Muscle of leg (tissue), 16 donors: ENCODE results near the gene FMO1. TPM values are rescaled to one million over a fixed set of nuclear protein-coding genes. Genes with fewer than 3 reads are reported as not detected.

Source experiments
- DNase-seq: peaks from one replicate; pipeline ENCODE4 v3.0.0; 2013
- H3K27ac ChIP-seq: one replicate; pipeline ENCODE4 v1.5.1; 2013; ENCODE audit warnings: mild to moderate bottlenecking, low read length, control low read depth
- H3K27me3 ChIP-seq: one replicate; pipeline ENCODE4 v1.6.1; 2013; ENCODE audit warnings: low read length; ENCODE audit not compliant: control insufficient read depth, insufficient read depth
- H3K36me3 ChIP-seq: one replicate; pipeline ENCODE4 v1.6.1; 2013; ENCODE audit warnings: low read length; ENCODE audit not compliant: control insufficient read depth, insufficient read depth
- H3K4me1 ChIP-seq: one replicate; pipeline ENCODE4 v1.6.1; 2013; ENCODE audit warnings: low read length; ENCODE audit not compliant: control insufficient read depth, insufficient read depth
- H3K4me3 ChIP-seq: one replicate; pipeline ENCODE4 v1.5.1; 2013; ENCODE audit warnings: low read length, control low read depth
- H3K9me3 ChIP-seq: replicated peaks from 2 replicates; pipeline ENCODE4 v1.6.1; 2013; ENCODE audit warnings: low read depth, low read length; ENCODE audit not compliant: control insufficient read depth
- WGBS: methylation state at CpG from one replicate; pipeline ENCODE4 v1.1.5; 2013; ENCODE audit warnings: missing lambda C conversion rate; ENCODE audit not compliant: insufficient coverage; 5-methylcytosine and 5-hydroxymethylcytosine counted together
- long read RNA-seq, 11 donors: transcript quantifications; one replicate each; lab custom pipeline, GENCODE V29; 2026
- polyA plus RNA-seq, 8 donors: library from polyadenylated mRNA; unstranded; fragments of 120-200 nt; gene quantifications; one replicate each; pipeline versions ENCODE4 v1.2.1 to v1.2.3, GENCODE V29; 2013; ENCODE audit warnings: inconsistent platforms in 1 of 8, low replicate concordance in 1 of 8; ENCODE audit not compliant: insufficient read length in 8 of 8, insufficient read depth in 1 of 8
- total RNA-seq: library from RNA; stranded (reverse); fragments of 120-200 nt; gene quantifications from one replicate; pipeline ENCODE4 v1.2.4, GENCODE V29; 2013

FMO1 gene
- total RNA-seq (8.3 TPM), polyA plus RNA-seq (10 to 100 TPM in 1 of 8 donors, 1 to 10 TPM in 7; 2.6 to 10.1 (median 7.3) TPM)
- long read RNA-seq, donor 1, partial matches to known transcripts, result 0 of 1 reads
- long read RNA-seq, donor 1, other reads (novel, unspliced or antisense), result 0 of 1 reads
- long read RNA-seq, donor 2, result 0 reads
- long read RNA-seq, donor 3, partial matches to known transcripts, result 0 of 2 reads
- long read RNA-seq, donor 3, other reads (novel, unspliced or antisense), result 0 of 2 reads
- long read RNA-seq, donor 4, partial matches to known transcripts, result 0 of 1 reads
- long read RNA-seq, donor 4, other reads (novel, unspliced or antisense), result 0 of 1 reads
- long read RNA-seq, donor 5, partial matches to known transcripts, result 0 of 2 reads
- long read RNA-seq, donor 5, other reads (novel, unspliced or antisense), result 0 of 2 reads
- long read RNA-seq, donor 6, partial matches to known transcripts, result 0 of 2 reads
- long read RNA-seq, donor 6, other reads (novel, unspliced or antisense), result 0 of 2 reads
- long read RNA-seq, donor 7, partial matches to known transcripts, result 0 of 4 reads
- long read RNA-seq, donor 7, other reads (novel, unspliced or antisense), result 0 of 4 reads
- long read RNA-seq, donor 8, partial matches to known transcripts, result 0 of 1 reads
- long read RNA-seq, donor 8, other reads (novel, unspliced or antisense), result 0 of 1 reads
- long read RNA-seq, donor 9, partial matches to known transcripts, result 0 of 1 reads
- long read RNA-seq, donor 9, other reads (novel, unspliced or antisense), result 0 of 1 reads
- long read RNA-seq, donor 10, partial matches to known transcripts, result 0 of 3 reads
- long read RNA-seq, donor 10, other reads (novel, unspliced or antisense), result 0 of 3 reads
- long read RNA-seq, donor 11, partial matches to known transcripts, result 0 of 1 reads
- long read RNA-seq, donor 11, other reads (novel, unspliced or antisense), result 0 of 1 reads

DNA sequence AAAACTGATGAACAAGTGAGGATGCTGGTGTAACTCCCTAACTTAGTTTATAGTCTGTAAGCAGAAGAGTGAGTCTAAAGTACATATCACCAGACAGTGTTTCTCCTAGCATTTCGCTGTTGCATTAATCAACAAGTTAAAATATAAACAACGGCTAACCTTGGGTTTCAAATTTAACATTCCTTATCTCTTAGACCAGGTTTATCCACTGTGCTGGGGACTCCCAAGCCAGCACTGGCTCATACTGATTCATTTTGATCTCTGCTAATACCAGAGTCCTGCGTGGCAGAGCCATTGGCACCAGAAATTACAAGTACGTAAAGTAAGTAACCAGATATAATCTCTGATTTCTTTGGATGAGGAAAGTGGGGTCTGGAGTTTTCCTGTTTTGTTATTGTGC lies at the start of gene FMO1:
Gene FMO1 (plus strand): TSS at position 193 of the 400 bp plus-strand sequence. CDS start 9,594 bp downstream, outside the sequence.
- Histone ChIP-seq H3K27ac (no peak within 1 kb of the TSS), H3K27me3 (peaks cover 9% of the 10 kb centered on the region), H3K4me3 (no peak within 1 kb of the TSS), H3K4me1 (peaks cover 7% of the 10 kb centered on the region), H3K9me3 (no peaks in the 10 kb centered on the region), H3K36me3 (no peaks in the 10 kb centered on the region)
- no peak for DNase-seq
- 88% methylated on average over 2 of the region's 4 CpGs for WGBS

DNA sequence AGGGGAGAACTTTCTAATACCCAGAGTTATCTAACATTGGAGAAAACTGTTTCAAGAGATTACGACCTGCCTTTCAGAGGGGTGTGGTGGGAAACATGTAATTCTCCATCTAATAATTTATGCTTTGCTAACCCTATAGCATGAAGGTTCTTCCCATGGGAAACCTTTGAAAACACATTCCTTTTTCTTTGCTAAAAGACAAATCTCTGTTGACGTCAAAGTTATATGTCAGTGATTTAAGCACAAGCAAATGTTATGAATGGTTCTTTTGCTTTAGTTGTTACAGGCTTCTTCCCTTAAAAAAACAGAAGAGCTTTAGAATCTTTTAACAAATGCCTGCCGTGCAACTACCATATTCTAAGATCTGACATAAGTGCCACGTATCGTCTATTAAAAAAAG lies 44.0 kb upstream of the FMO1 start:
- Histone ChIP-seq H3K4me3 (no peak overlapping the region), H3K27ac (no peak overlapping the region), H3K27me3 (no peaks in the 10 kb centered on the region), H3K9me3 (no peaks in the 10 kb centered on the region), H3K36me3 (no peaks in the 10 kb centered on the region), H3K4me1 (no peaks in the 10 kb centered on the region)
- 70% methylated on average over 2 of the region's 5 CpGs for WGBS
- no peak for DNase-seq

GRCh38 chr1:171206204-171206977 lies 41.9 kb upstream of the FMO1 start:
- H3K27ac ChIP-seq, result no peak overlapping the region
- DNase-seq, result no peak

DNA sequence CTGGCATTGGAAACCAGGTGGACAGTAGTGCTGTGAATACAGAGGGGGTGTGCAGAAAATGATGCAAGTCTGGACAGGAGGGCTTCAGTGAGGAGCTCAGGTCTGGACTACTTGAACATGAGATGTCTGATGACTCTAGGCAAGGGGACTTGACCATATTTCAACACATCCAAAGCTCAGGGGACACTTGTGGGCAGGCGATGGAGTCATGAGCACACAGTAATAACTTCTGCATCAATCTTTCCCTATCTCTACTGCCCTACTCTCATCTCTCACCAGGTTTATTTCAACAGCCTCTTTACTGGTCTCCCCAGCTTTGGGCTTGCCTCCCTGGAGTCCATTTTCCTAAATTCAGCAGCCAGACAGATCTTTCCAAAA lies 41.3 kb upstream of the FMO1 start:
- Histone ChIP-seq H3K4me1 (no peaks in the 10 kb centered on the region), H3K27ac (no peak overlapping the region), H3K9me3 (no peaks in the 10 kb centered on the region), H3K27me3 (no peaks in the 10 kb centered on the region), H3K4me3 (no peak overlapping the region), H3K36me3 (no peaks in the 10 kb centered on the region)
- DNase-seq, result no peak
- 73% methylated on average over 1 of the region's 1 CpG for WGBS

More at GRCh38 chr1:171206204-171206977, 41.9 kb upstream of the FMO1 start:
- H3K4me3 ChIP-seq, result no peak overlapping the region
- H3K36me3 ChIP-seq, result no peaks in the 10 kb centered on the region
- no peaks in the 10 kb centered on the region for H3K9me3 ChIP-seq
- no peaks in the 10 kb centered on the region for H3K27me3 ChIP-seq
- no peaks in the 10 kb centered on the region for H3K4me1 ChIP-seq
- 63% methylated on average over 2 of the region's 3 CpGs for WGBS

- WGBS, result no CpG with 5 or more reads among the region's 2 CpGs
- no peaks in the 10 kb centered on the region for H3K4me1 ChIP-seq
- H3K27ac ChIP-seq, result no peak overlapping the region
- H3K4me3 ChIP-seq, result no peak overlapping the region
- H3K9me3 ChIP-seq, result no peaks in the 10 kb centered on the region
- DNase-seq, result no peak
- no peaks in the 10 kb centered on the region for H3K27me3 ChIP-seq
- no peaks in the 10 kb centered on the region for H3K36me3 ChIP-seq
These were observed 40.9 kb upstream of the FMO1 start for GRCh38 chr1:171207377-171207776.

DNA sequence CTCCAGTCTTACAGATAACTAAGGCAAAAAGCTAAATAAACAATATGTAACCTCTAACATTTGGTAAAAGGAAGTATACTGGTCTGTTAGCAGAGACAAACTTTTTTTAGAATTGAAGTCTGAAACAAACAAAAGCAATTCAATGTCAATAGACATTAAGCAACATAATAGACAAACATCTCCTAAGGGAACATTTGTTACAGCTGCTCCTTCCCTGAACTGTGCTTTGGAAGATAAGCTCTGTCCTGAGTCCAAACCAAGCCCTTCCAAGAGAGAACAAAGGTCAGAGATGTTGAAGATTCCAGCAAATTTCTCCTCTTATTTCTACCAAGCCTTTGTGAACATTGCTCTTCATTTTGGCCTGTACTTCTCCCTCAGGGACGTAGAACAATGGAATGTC lies 37.9 kb upstream of the FMO1 start:
- whole genome bisulfite sequencing, result no CpG with 5 or more reads among the region's 1 CpG
- DNase-seq, result peak; percentile 96

DNA sequence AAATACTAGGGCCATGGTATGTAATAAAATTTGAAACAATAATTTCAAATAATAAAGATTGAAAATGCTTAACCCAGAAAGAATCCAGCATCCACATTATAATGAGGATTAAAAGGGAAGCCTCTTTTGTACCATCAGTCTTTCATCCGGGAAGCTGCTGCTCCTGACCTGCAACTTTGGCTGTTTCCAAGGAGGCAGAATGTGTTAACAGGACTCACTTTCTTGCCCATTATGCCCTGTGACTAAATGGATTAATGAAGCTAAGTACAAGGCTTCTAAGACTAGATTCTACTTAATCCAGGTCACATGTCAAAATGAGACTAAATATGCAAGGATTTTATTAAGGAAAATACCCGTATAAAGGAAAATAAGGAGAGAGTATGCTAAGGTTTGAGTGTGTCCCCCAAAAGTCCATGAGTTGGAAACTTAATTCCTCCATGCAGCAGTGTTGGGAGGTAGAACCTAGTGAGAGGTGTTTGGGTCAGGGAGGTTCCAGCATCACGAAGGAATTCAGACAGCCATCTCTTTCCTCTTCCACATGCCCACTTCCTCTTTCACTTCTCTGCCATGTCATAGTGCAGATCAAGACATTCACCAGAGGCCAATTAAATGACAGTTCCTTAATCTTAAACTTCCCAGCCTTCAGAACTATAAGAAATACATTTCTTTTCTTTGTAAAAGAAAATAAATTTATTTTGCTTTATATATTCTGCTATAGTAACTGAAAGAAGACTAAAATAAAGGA lies 35.5 kb upstream of the FMO1 start:
- Histone ChIP-seq H3K4me1 (peaks cover 2% of the 10 kb centered on the region), H3K9me3 (no peaks in the 10 kb centered on the region), H3K4me3 (no peak overlapping the region), H3K27me3 (no peaks in the 10 kb centered on the region), H3K36me3 (no peaks in the 10 kb centered on the region), H3K27ac (no peak overlapping the region)
- WGBS, result no CpG with 5 or more reads among the region's 3 CpGs
- DNase-seq, result no peak

More for the DNA sequence above, 37.9 kb upstream of the FMO1 start:
- Histone ChIP-seq H3K4me1 (peaks cover 2% of the 10 kb centered on the region), H3K9me3 (no peaks in the 10 kb centered on the region), H3K27me3 (no peaks in the 10 kb centered on the region), H3K4me3 (no peak overlapping the region), H3K36me3 (no peaks in the 10 kb centered on the region), H3K27ac (peak overlapping the region; percentile 25)

DNA sequence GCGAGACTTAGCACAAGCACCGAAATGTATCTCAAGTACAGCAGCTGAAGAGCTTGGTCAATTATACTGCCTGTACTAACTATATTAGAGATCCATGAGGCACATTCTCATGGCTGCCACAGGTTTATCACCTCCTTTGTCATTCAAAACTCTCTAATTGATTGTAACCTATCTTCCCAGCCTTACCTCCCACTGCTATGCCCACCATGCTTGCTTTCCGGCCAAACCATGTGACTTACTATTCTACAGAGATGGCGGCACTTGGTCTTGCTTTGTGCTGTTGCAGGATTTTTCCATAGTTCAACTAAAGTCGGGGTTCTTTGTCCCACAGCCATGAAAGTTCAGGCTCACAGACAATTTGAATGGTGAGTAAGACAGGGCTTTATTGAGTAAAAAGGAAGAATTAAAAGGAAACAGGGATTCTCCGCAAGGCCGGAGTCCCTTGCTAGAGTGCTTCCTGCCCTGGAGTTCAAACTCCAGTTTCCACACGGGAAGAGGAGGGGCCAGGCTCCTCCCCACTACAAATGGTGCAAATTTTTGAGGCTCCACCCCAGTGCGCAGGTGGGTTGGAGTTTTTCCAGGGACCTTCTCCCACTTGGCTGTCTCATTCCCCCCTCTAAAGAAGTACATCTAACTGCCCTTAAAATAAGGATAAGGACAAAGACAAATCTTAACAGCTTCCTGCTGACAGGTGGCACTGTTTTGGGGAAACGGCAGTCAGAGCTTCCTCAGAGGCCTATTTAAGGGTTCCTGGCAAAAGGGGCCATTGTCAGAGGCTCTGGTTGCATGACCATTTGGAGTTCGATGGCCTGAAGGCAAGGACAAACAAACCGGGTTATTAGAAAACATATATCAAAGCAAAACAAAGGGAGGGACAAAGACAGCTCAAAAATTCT lies 34.5 kb upstream of the FMO1 start:
- H3K27ac ChIP-seq, result no peak overlapping the region
- H3K36me3 ChIP-seq, result no peaks in the 10 kb centered on the region
- DNase-seq, result no peak
- no peak overlapping the region for H3K4me3 ChIP-seq
- WGBS, result 77% methylated on average over 8 of the region's 12 CpGs
- H3K4me1 ChIP-seq, result peaks cover 2% of the 10 kb centered on the region
- H3K9me3 ChIP-seq, result no peaks in the 10 kb centered on the region
- H3K27me3 ChIP-seq, result no peaks in the 10 kb centered on the region
